Measurements from ENCODE around the gene NVL. TPM values are rescaled to one million over a fixed set of nuclear protein-coding genes. Genes with fewer than 3 reads are reported as not detected.
A peak's percentile ranks its signal among the peaks of the same experiment; 100 is the strongest.

The NVL gene
- total RNA-seq, 1 donor from 2014 or later = 18.7 TPM

GRCh38 chr1:224199679-224200078, 130.3 kb downstream of the NVL start:
- no peak for DNase-seq (ENCODE audit: low read depth in 2 of 2)

GRCh38 chr1:224198572-224198971, 131.4 kb downstream of the NVL start:
- DNase-seq (ENCODE audit: low read depth in 2 of 2) = no peak

GRCh38 chr1:224196813-224197600, 133.0 kb downstream of the NVL start:
- peak in 1 of 2 donors; percentile 34 for DNase-seq (ENCODE audit: low read depth in 2 of 2)

- DNase-seq (ENCODE audit: low read depth in 2 of 2) = no peak
Measured at GRCh38 chr1:224193319-224193966, 136.5 kb downstream of the NVL start.

- no peak for DNase-seq (ENCODE audit: low read depth in 2 of 2)
Measured at GRCh38 chr1:224192082-224192788, 137.7 kb downstream of the NVL start.

GRCh38 chr1:224189561-224189960, 140.4 kb downstream of the NVL start:
- no peak for DNase-seq (ENCODE audit: low read depth in 2 of 2)

- DNase-seq (ENCODE audit: low read depth in 2 of 2) = no peak
Measured at GRCh38 chr1:224188286-224188685, 141.7 kb downstream of the NVL start.

- no peak for DNase-seq (ENCODE audit: low read depth in 2 of 2)
Measured at GRCh38 chr1:224185208-224185607, 144.8 kb downstream of the NVL start.

GRCh38 chr1:224183591-224184312, 146.2 kb downstream of the NVL start:
- DNase-seq (ENCODE audit: low read depth in 2 of 2) = peak; percentile 61 to 65

GRCh38 chr1:224182866-224183590, 146.9 kb downstream of the NVL start, which contains the start of gene DEGS1:
Gene DEGS1, plus strand, starts transcription at chr1:224183240. Its CDS starts 97 bp downstream, at chr1:224183337.
- peak; percentile 83 to 84 for DNase-seq (ENCODE audit: low read depth in 2 of 2)

GRCh38 chr1:224182057-224182865, 147.7 kb downstream of the NVL start:
- DNase-seq (ENCODE audit: low read depth in 2 of 2) = peak in 1 of 2 donors; percentile 11

- no peak for DNase-seq (ENCODE audit: low read depth in 2 of 2)
Measured at GRCh38 chr1:224181453-224181810, 148.5 kb downstream of the NVL start.

- no peak for DNase-seq (ENCODE audit: low read depth in 2 of 2)
Measured at GRCh38 chr1:224180783-224181452, 149.1 kb downstream of the NVL start.

- DNase-seq (ENCODE audit: low read depth in 2 of 2) = no peak
Measured at GRCh38 chr1:224178894-224179293, 151.1 kb downstream of the NVL start.

GRCh38 chr1:224177356-224177999, 152.5 kb downstream of the NVL start:
- no peak for DNase-seq (ENCODE audit: low read depth in 2 of 2)
